Nephron (organoid): ENCODE data around the gene GPS1.

Source experiments
- H3K27ac Mint-ChIP-seq, 3 experiments: 2 replicates each; pipeline ENCODE4 v1.8.0; 2020; ENCODE audit warnings: mixed read lengths in 3 of 3, mild to moderate bottlenecking in 2 of 3, moderate library complexity in 1 of 3
- H3K27me3 Mint-ChIP-seq: 2 replicates; pipeline ENCODE4 v1.8.0; 2021; ENCODE audit warnings: low read depth, mild to moderate bottlenecking, moderate library complexity, mixed read lengths
- H3K36me3 Mint-ChIP-seq: 2 replicates; pipeline ENCODE4 v1.8.0; 2020; ENCODE audit warnings: low read depth, mixed read lengths
- H3K4me1 Mint-ChIP-seq: 2 replicates; pipeline ENCODE4 v1.8.0; 2020; ENCODE audit warnings: mixed read lengths
- H3K4me3 Mint-ChIP-seq, 3 experiments: 2 replicates each; pipeline ENCODE4 v1.8.0; 2020; ENCODE audit warnings: mild to moderate bottlenecking in 3 of 3, mixed read lengths in 3 of 3, moderate library complexity in 2 of 3
- H3K9me3 Mint-ChIP-seq: 2 replicates; pipeline ENCODE4 v1.8.0; 2020; ENCODE audit warnings: mixed read lengths
- TF ChIP-seq, protein P1 (sequence below), 3 experiments: fragments of 200-600 bp; sonication (generic); IDR thresholded peaks; one replicate each; pipeline ENCODE4 v1.5.0; 2021; ENCODE audit warnings: antibody characterized with exemption in 3 of 3; ENCODE audit not compliant: unreplicated experiment in 3 of 3

GPS1 gene

DNA sequence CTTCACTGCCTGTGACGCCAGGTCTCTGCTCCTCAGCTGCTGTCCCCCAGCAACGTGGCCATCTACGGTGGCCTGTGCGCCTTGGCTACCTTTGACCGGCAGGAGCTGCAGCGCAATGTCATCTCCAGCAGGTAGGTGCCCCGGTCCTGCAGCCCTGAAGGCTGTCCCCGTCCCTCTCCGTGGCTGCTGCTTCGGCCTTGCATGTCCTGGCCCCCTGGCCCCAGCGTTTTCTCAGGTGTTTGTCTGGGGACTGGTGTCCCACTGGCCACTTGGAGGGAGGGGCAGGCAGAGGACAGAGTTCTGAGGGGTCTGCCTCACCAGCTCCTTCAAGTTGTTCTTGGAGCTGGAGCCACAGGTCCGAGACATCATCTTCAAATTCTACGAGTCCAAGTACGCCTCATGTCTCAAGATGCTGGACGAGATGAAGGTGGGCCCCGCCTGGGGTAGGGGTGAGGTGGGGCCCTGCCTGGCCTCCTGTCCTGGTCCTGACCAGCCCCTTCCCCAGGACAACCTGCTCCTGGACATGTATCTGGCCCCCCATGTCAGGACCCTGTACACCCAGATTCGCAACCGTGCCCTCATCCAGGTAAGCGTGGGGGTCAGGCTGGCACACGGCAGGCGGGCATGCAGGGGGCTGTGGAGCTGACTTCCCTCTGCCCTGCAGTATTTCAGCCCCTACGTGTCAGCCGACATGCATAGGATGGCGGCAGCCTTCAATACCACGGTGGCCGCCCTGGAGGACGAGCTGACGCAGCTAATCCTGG lies 4.4 kb downstream of the GPS1 start:
- Mint-ChIP-seq H3K4me1 (peaks cover 5% of the 10 kb centered on the region), H3K27ac (no peak overlapping the region), H3K36me3 (peaks cover 12% of the 10 kb centered on the region), H3K4me3 (peak overlapping the region in 1 of 3 experiments; percentile 30), H3K27me3 (no peaks in the 10 kb centered on the region), H3K9me3 (no peaks in the 10 kb centered on the region)
- TF ChIP-seq, protein P1, sequence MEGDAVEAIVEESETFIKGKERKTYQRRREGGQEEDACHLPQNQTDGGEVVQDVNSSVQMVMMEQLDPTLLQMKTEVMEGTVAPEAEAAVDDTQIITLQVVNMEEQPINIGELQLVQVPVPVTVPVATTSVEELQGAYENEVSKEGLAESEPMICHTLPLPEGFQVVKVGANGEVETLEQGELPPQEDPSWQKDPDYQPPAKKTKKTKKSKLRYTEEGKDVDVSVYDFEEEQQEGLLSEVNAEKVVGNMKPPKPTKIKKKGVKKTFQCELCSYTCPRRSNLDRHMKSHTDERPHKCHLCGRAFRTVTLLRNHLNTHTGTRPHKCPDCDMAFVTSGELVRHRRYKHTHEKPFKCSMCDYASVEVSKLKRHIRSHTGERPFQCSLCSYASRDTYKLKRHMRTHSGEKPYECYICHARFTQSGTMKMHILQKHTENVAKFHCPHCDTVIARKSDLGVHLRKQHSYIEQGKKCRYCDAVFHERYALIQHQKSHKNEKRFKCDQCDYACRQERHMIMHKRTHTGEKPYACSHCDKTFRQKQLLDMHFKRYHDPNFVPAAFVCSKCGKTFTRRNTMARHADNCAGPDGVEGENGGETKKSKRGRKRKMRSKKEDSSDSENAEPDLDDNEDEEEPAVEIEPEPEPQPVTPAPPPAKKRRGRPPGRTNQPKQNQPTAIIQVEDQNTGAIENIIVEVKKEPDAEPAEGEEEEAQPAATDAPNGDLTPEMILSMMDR (IDR thresholded peaks at IDR 0.05; ENCODE audit: unreplicated experiment in 3 of 3): no peak

DNA sequence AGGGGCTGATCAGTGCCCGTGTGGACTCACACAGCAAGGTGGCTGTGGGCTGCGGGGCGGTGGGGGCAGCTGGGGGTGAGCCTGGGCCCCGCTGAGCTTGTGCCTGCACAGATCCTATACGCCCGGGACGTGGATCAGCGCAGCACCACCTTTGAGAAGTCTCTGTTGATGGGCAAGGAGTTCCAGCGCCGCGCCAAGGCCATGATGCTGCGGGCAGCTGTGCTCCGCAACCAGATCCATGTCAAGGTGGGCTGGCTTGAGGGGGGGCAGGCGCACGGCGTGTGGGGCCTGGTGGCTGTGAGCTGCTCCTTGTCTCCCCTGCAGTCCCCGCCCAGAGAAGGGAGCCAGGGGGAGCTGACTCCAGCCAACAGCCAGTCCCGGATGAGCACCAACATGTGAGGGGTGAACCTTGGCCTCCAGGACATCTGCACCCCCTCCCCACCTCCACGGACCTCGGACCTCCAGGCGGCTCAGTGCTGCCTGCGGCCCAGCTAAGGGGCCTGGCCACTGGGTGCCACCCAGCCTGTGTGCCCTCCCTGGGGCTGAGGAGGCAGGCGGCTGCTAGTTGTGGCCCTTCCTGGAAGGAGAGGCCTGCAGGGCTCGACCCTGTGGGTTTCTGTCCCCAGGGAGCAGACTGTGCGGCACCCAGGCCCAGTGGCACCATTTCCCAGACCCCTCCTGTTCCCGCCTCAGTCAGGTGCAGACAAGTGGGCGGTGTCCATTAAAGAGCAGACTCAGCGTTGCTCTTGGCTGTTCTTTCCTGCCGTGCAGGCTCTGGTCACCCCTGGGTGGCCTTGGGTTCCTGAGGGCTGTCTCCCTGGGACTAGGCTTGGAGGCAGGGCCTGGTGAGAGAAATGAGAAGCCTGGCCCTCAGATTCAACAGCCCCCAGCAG lies 5.3 kb downstream of the GPS1 start:
- TF ChIP-seq, protein P1 (IDR thresholded peaks at IDR 0.05; ENCODE audit: unreplicated experiment in 3 of 3): no peak
- Mint-ChIP-seq H3K4me3 (no peak overlapping the region), H3K27ac (no peak overlapping the region), H3K36me3 (peaks cover 12% of the 10 kb centered on the region), H3K4me1 (peaks cover 5% of the 10 kb centered on the region), H3K27me3 (no peaks in the 10 kb centered on the region), H3K9me3 (no peaks in the 10 kb centered on the region)

DNA sequence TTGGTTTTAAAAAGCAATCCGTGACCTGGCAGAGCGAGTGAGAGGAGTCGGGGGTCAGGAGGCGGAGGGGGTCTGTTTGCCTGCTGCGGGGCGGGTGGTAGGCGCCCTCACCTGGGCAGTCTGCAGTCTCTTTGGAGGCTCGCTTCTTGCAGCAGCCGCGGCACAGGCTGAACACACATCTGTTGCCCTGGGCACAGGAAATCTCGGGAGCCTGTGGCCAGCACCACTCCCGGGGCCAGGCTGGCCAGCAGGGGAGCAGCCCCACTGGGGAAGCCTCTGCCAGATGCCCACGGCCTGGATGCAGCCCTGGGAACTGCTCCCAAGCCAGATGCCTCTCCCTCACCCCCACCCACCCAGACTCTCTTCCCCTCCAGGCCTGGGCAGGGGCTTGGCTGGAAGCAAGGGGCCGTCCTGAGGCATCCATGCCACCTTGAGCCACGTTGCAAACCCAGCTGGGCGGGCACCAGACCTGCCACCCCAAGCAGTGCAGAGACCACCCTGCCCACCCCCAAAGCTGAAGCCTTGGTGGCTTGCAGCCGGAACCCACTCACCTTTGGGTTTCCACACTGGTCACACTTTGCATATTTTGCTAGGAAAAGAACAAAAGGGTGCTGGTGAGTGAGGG lies 6.6 kb downstream of the GPS1 start:
- H3K9me3 Mint-ChIP-seq: no peaks in the 10 kb centered on the region
- H3K36me3 Mint-ChIP-seq: peaks cover 12% of the 10 kb centered on the region
- no peak overlapping the region for H3K4me3 Mint-ChIP-seq
- TF ChIP-seq, protein P1 (IDR thresholded peaks at IDR 0.05; ENCODE audit: unreplicated experiment in 3 of 3): no peak
- peaks cover 1% of the 10 kb centered on the region for H3K4me1 Mint-ChIP-seq
- H3K27me3 Mint-ChIP-seq: no peaks in the 10 kb centered on the region
- no peak overlapping the region for H3K27ac Mint-ChIP-seq

DNA sequence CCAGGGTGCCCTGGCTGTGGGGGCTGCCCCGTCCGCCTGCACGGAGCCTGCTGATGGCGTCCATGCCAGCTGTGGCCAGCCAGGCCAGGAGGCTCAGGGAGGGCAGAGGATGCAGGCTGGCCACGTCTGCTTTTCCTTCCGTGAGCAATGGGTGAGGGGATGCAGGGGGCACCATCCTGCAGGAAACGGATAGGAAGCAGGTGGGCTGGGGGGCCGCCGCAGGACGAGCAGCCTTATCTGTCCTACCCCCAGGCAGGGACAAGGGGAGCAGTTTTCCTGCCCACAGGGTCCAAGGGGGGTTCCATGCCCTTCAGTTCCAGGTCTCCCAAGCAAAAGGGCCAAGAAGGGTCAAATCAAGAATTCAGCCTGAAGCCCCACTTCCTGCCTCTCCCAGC lies 7.2 kb downstream of the GPS1 start:
- H3K36me3 Mint-ChIP-seq: peaks cover 12% of the 10 kb centered on the region
- H3K9me3 Mint-ChIP-seq: no peaks in the 10 kb centered on the region
- H3K27ac Mint-ChIP-seq: no peak overlapping the region
- TF ChIP-seq, protein P1 (IDR thresholded peaks at IDR 0.05; ENCODE audit: unreplicated experiment in 3 of 3): no peak
- H3K4me3 Mint-ChIP-seq: no peak overlapping the region
- no peaks in the 10 kb centered on the region for H3K27me3 Mint-ChIP-seq
- no peaks in the 10 kb centered on the region for H3K4me1 Mint-ChIP-seq

DNA sequence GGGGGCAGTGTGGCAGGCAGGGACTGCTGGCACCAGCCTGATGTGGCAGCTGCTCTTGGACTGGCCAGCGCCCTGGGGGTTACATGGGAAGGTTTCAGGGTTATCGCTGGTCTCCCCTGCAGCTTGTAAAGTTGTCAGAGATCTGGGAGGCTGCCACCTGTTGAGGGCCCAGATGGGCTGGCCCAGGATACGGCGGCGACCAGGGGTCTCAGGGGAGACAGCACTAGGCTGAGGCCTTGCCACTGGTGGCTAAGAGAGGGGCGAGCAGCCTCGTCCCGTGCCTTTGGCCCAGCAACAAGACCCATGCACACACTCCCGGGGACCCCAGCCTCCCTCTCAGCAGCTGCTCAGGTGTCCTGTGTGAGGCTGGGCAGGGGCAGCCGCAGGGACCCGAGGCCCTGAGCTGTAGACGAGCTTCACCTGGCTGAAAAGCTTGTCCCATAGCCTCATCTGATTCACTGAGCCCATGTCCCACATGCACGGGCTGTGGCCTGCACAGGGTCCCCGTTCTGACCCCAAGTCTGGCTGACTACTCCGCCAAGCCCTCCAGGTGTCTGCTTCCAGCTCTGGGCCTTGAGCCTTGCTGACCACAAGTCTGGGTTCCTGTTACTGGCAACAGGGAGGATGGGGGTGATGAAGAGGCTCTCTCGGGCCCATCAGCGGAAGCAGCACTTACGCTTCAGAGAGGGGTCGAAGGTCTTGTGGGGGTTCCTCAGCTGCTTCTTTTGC lies 7.7 kb downstream of the GPS1 start:
- TF ChIP-seq, protein P1 (IDR thresholded peaks at IDR 0.05; ENCODE audit: unreplicated experiment in 3 of 3): no peak
- H3K36me3 Mint-ChIP-seq: peaks cover 12% of the 10 kb centered on the region
- no peaks in the 10 kb centered on the region for H3K27me3 Mint-ChIP-seq
- H3K9me3 Mint-ChIP-seq: no peaks in the 10 kb centered on the region
- H3K4me3 Mint-ChIP-seq: no peak overlapping the region
- H3K4me1 Mint-ChIP-seq: no peaks in the 10 kb centered on the region
- no peak overlapping the region for H3K27ac Mint-ChIP-seq
